ENCODE results near the gene CTNND2.
"Not testable (repeated sequence)": the region's sequence is repeated elsewhere in the genome, so short reads cannot be mapped to it uniquely, and the experiment has no call there.

CTNND2 gene

GRCh38 chr5:11869203-11869602 lies 35.0 kb downstream of the CTNND2 start:
- no peak for DNase-seq

GRCh38 chr5:11863911-11864310 lies 40.3 kb downstream of the CTNND2 start:
- DNase-seq, result no peak

- no peak for DNase-seq
Observed at GRCh38 chr5:11857391-11857790, 46.9 kb downstream of the CTNND2 start.

- no peak for DNase-seq
Observed at GRCh38 chr5:11854936-11855335, 49.3 kb downstream of the CTNND2 start.

GRCh38 chr5:11853796-11854195 lies 50.5 kb downstream of the CTNND2 start:
- DNase-seq, result no peak

- DNase-seq, result no peak
Observed at GRCh38 chr5:11853140-11853539, 51.1 kb downstream of the CTNND2 start.

GRCh38 chr5:11852717-11853087 lies 51.5 kb downstream of the CTNND2 start:
- DNase-seq, result no peak

- DNase-seq, result no peak
Observed at GRCh38 chr5:11851965-11852716, 52.1 kb downstream of the CTNND2 start.

- DNase-seq, result no peak
Observed at GRCh38 chr5:11851416-11851815, 52.8 kb downstream of the CTNND2 start.

- DNase-seq, result not testable (repeated sequence)
Observed at GRCh38 chr5:11828566-11828965, 75.7 kb downstream of the CTNND2 start.

- DNase-seq, result no peak
Observed at GRCh38 chr5:11822598-11822997, 81.6 kb downstream of the CTNND2 start.

GRCh38 chr5:11815916-11816315 lies 88.3 kb downstream of the CTNND2 start:
- DNase-seq, result no peak

GRCh38 chr5:11815481-11815880 lies 88.8 kb downstream of the CTNND2 start:
- DNase-seq, result no peak

- DNase-seq, result no peak
Observed at GRCh38 chr5:11814373-11814772, 89.9 kb downstream of the CTNND2 start.

- no peak for DNase-seq
Observed at GRCh38 chr5:11809407-11809806, 94.8 kb downstream of the CTNND2 start.

GRCh38 chr5:11803436-11803835 lies 100.8 kb downstream of the CTNND2 start:
- DNase-seq, result no peak

- no peak for DNase-seq
Observed at GRCh38 chr5:11801061-11801460, 103.2 kb downstream of the CTNND2 start.

- DNase-seq, result no peak
Observed at GRCh38 chr5:11797132-11797531, 107.1 kb downstream of the CTNND2 start.

- no peak for DNase-seq
Observed at GRCh38 chr5:11793396-11793795, 110.8 kb downstream of the CTNND2 start.

GRCh38 chr5:11792621-11793020 lies 111.6 kb downstream of the CTNND2 start:
- no peak for DNase-seq

- no peak for DNase-seq
Observed at GRCh38 chr5:11791792-11792191, 112.5 kb downstream of the CTNND2 start.

- DNase-seq, result no peak
Observed at GRCh38 chr5:11790201-11790600, 114.0 kb downstream of the CTNND2 start.

- DNase-seq, result no peak
Observed at GRCh38 chr5:11785771-11786352, 118.4 kb downstream of the CTNND2 start.

GRCh38 chr5:11780641-11781345 lies 123.5 kb downstream of the CTNND2 start:
- DNase-seq, result no peak

Measured in stimulated activated naive CD4-positive, alpha-beta T cell treated with Interleukin-2 at 50 U/mL for 16 hours (primary cell).